Stimulated activated CD4-positive, alpha-beta T cell treated with anti-CD3 and anti-CD28 coated beads, Interleukin-12 subunit alpha, Interleukin-12 subunit beta, amount 100 ng/mL, for 4 hours (primary cell): ENCODE measurements around the gene SPDYE2.
"Not testable (repeated sequence)": the region's sequence is repeated elsewhere in the genome, so short reads cannot be mapped to it uniquely, and the experiment has no call there.

Source experiments
- DNase-seq: peaks from one replicate; pipeline ENCODE4 v3.0.0-alpha.2; 2020

The SPDYE2 gene, protein sequence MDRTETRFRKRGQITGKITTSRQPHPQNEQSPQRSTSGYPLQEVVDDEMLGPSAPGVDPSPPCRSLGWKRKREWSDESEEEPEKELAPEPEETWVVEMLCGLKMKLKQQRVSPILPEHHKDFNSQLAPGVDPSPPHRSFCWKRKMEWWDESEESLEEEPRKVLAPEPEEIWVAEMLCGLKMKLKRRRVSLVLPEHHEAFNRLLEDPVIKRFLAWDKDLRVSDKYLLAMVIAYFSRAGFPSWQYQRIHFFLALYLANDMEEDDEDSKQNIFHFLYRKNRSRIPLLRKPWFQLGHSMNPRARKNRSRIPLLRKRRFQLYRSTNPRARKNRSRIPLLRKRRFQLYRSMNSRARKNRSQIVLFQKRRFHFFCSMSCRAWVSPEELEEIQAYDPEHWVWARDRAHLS

DNA sequence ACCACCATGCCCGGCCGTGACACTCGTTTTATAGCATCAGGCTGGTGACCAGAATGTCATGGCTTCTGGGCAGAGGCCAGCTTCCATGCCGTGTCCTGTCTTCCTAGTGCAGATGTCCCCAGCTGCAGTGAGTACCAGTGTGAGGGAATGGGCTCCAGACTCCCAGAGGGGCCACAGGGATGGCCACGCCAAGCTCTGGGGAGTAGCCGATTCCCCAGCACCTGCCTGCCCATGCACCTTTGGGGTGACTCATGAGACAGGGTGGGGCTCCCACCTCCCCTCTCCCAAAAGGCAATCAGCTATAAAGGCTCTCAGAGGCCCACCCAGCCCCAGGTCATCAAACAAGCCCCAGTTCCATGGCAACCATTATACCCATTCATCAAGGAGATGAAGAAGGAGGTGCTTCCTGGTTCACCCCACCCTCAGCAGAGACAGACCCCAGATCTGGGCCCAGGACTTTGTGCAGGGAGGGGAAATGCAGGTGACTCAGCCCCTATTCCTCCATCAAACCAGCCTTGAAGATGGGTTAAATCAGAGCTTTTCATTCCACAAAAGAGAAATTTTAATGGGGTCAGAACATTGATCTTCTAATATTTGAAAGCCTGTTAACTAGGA, at the start of gene SPDYE2:
Gene SPDYE2, plus strand, starts transcription at position 419 of the 615 bp plus-strand sequence. CDS start 2,030 bp downstream, outside the sequence.
- not testable (repeated sequence) for DNase-seq

DNA sequence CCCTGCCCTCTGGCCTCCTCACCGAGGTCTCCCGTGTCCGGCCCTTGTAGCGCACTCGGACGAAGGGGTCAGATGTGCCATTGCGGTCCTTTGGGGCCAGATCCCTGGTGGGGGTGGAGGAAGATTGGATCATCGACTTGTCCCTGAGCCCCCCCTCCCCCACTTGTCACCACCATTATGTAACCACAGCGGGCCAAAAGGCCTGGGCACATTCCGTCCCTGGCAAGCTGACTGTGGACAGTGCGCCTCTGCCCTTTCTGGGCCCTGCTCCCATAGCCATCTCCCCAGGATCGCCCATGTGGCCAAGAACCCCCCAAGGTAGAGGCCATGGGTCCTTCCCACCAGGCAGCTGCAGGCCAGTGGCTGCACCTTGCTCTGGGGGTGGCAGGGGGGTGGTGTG, 47.9 kb upstream of the SPDYE2 start:
- DNase-seq: not testable (repeated sequence)

DNA sequence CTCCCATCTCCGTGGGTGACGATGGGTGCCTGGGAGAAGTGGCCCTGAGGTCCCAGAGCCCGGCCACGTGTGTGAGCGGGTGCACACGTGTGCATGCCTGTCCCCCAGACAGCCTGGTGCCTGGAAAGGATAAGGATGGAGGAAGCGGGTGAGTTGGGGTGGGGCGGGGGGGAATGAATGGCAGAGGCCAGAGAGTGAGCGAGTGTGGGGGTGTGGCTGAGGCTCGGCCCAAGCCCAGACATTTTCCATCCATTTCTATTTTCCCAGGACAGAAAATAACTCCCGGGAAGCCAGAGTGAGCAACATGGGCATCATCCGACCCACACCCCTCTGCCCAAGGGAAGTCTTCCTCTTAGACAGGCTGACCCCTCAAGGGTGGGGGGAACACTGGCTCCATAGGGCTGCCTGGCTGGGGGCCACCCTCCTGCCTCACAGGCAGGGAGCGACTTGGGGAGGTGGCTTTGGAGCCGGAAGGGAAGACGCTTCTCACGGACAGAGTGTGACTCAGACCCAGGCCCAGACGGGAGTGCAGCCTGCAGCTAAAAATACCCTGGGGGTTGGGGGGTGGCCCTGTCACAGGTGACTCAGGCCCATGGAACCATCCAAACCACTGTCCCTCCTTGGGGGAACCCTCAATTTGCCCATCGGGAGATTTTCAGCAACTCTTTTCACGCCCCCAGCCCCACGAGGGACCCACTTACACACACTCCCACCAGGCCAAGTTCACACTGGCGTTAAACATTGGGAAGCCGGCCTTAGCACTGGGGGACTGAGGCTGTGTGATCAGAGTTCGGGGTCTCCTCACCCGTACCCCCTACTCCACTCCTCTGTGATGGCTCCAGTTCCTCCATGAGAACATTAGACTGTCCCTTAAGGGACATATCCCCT, 45.5 kb upstream of the SPDYE2 start:
- not testable (repeated sequence) for DNase-seq

DNA sequence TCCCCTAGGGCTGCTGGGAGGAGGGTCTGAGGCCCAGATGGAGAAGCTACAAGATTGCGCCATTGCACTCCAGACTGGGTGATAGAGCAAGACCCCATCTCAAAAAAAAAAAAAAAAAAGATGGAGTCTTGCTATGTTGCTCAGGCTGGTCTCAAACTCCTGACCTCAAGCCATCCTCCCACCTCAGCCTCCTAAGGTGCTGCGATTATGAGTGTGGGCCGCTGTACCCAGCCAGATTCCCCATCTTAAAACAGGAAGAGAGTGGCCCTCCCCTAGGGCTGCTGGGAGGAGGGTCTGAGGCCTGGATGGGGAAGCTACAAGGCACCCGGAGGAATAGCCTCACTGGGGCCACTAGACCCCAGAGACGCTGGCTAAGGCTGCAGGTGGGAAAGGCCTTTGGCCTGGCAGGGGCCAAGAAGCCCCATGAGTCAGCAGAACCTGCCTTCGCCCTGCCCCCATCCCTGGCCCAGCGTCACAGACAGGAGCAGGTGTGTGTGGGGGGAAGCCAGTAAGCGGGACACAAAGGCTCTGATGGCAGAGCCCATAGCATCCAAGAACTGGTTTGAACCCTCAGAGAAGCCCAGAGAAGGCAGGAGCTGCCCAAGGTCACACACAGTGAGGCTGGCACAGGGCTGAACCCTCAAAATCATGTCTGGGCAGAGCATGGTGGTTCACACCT, 43.5 kb upstream of the SPDYE2 start:
- DNase-seq: not testable (repeated sequence)

DNA sequence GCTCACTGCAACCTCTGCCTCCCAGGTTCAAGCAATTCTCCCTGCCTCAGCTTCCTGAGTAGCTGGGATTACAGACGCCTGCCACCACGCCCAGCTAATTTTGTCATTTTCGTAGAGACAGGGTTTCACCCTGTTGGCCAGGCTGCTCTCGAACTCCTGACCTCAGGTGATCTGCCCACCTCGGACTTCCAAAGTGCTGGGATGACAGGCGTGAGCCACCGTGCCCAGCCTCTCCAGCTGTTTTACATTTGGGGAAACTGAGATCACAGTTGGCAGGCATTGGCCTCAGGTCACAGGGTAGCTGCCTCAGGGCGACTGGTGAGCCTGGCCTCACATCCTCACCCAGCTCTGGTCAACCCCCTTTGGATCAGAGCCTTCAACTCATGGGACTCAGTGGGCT, 40.5 kb upstream of the SPDYE2 start:
- DNase-seq: not testable (repeated sequence)

DNA sequence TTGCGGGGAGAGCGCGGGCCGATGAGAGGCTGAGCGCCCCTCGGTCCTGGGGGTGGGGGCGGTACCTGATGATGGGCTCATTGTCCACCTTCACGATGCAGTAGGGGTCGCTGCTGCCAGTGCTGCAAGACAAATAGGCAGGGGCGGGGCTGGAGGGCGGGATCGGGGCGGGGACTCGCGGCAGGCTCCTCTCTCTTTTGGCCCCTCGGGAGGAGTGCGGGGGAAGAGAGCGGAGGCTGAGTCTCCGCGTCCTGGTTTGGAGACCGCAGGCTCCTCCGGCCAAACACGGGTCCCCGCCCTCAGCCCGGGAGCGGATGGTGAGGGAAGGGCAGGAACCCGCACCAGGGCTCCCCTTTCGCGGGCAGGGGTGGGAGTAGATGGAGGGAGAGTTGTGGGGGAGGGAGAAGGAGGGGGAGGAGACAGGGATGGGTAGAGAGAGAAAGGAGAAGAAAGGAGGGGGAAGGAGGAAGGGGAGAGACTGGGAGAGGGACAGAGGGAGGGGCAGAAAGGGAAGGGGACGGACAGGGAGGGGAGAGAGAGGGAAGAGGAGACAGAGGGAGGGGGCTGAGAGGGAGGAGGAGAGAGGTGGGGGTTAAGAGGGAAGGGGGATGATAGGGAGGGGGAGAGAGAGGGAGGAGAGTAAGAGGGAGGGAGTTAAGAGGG, 39.0 kb upstream of the SPDYE2 start:
- DNase-seq: not testable (repeated sequence)

DNA sequence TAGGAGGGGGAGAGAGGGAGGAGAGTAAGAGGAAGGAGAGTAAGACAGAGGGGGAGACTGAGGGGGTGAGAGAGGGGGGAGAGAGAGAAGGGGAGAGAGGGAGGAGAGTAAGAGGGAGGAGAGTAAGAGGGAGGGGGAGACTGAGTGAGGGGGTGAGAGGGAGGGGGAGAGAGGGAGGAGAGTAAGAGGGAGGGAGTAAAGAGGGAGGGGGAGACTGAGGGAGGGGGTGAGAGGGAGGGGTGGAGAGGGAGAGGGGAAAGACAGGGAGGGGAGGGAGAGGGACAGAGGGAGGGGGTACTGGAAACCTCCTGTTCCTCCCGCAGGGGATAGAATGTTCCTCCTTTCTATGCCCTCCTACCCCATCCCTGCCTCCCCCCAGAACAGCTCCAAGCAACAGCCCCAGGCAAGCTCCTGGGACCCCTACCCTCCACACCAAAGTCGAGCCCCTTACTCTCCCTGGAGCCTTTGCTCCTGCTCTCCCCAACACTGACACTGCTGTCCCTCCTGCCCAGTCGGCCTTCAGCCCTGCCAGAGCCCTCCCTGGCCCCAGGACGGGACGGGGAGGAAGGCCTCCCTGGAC, 38.3 kb upstream of the SPDYE2 start:
- not testable (repeated sequence) for DNase-seq

DNA sequence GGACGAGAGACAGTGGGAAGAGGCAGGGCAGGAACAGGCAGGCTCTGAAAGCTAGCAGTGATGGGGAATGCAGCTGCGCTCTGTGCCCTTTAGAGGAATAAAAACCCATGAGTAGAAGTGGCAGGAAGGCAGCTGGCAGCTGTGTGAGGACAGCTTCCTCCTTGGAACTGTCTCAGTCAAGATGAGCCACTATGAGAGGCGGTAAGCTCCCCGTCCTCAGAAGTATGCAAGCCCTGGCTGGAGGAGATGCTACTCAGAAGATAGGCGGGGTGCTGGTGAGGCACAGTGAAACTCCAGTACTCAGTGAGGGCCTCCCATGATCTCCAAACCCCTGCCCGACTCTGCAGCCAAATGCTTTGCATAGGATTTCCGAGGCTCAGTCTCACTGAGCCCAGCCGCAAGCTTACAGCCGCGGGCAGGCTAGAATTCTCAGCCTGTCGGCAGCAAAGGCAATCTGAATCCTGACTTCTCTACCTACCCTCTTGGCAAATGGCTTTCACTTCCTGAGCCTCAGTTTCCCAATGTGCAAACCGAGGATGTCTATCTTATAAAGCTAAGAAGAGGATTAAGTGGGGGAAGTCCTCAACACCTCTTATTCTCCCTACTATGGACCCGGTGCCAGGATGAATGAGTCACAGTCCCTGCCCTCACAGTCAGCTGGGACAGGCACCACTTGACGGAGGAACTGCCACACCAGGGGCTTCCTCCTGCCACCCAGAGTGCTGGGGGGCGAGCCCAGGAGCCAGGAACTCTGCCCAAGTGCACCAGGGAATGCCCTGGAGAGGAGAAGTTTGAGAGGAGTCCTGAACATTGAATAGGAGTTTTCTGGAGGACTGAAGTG, 35.9 kb upstream of the SPDYE2 start:
- not testable (repeated sequence) for DNase-seq

DNA sequence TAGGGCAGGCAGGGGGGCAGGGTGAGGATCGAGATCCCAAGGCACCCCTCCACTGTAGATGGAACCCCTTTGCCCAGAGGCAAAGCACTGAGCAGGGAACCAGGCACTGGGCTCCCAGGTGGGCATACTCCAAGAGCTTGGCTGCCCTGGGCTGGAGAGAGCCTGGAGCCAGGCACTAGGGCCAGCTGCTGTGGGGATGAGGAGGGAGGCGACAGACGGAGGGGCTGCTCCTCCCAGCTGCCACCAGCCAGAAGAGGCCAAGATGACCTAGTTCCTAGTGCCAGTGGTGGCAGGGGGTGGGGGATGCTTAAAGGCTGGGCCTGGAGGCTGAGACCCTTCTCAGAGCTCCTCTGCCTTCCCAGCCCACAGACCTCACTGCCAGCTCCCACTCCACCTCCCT, 35.1 kb upstream of the SPDYE2 start:
- DNase-seq: not testable (repeated sequence)

DNA sequence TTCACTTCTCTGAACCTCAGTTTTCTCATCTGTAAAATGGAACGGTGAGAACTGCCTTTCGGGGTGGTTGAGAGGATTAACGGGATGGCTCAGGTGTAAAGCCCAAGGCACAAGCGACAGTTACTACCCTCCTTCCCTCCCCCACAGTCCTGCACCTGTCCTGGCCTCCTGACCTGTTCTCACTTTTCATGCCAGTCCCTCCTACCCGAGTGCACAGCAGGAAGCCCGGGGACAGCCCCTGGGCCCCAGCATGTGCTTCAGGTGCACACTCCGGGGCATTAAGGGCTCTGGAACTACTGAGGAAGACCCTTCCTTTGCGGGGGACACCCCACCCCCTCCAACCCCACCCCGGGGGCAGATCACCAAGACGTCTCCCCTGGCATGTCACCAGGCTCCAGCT, 34.1 kb upstream of the SPDYE2 start:
- not testable (repeated sequence) for DNase-seq

DNA sequence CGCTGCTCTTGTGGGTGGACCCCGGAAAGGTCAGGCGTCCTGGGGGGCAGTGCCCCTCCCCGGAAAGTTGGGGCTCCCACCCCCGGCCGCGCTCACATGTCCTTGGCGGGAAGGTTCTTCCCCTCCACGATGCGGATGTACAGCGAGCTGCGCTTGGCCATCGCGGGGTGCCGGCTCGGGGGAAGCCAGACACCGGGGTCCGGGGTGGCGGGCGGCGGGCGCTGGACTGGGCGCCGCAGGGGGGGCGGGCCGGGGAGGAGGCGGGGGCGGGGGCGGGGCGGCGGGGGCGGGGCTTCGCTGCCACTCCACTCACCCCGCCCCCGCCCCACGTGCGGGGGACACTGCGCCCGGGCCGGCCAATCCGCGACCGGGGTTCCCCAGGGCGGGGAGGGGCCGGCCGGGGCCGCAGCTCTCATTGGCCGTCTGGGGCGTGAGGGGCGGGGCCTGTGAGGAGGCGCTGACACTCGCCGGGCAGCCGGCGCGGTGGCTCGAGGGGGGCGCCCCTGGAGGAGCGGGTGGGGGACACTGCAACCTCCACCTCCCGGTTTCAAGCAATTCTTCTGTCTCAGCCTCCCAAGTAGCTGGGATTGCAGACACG, 33.4 kb upstream of the SPDYE2 start, which contains the start of gene RASA4B:
Gene RASA4B, minus strand, starts transcription at position 228 of the 598 bp plus-strand sequence. Its CDS starts 67 bp downstream, at position 161.
- DNase-seq: not testable (repeated sequence)

DNA sequence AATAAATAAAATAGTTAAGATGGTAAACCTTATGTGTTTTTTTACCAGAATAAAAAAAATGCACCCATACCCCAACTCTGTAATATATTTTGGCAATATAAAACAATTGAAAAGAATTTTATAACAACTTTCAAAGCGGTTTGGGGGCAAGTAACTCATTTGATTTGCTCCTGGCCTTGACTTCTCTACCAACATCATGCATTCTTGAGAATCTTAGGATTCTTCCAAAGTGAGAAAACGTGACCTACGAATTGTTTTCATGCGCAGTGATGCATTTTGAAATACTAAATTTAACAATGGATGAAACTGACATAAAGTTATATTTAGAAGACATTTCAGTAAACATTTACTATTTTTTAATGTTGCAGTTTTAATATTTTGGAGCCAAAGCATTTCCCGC, 30.2 kb upstream of the SPDYE2 start:
- DNase-seq: not testable (repeated sequence)

DNA sequence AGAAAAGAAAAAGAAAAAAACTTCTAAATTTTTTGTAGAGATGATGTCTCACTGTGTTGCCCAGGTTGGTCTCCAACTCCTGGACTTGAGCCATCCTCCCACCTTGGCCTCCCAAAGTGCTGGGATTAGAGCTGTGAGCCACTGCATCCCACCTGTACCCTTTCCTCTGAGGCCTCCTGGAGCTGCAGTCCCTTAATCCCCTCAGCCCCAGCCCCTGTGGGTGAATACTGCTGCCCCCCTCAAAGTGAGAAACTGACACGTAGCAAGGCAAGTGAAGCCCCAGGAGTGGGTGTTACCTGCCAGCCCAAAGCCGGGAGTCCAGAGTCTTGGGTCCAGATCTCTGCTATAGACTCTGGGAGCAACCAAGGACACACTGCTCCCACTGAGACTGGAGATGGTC, 26.2 kb upstream of the SPDYE2 start:
- not testable (repeated sequence) for DNase-seq

DNA sequence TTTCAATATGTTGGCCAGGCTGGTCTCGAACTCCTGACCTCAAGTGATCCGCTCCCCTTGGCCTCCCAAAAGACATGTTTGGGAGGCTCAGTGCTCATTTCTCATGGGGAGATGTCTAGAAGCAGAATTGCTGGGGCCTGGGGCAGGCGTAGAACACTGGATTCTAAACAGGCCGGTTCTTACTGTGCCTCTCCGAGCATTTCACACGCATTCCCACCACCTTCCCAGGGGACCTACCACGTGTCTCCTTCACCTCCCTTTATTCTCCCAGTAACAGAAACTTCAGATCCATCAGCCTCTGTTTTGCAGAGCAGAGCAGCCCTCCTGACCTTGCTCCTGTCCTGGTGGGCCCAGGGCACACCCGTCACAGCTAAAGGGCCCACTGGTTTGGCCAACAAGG, 23.8 kb upstream of the SPDYE2 start:
- not testable (repeated sequence) for DNase-seq

DNA sequence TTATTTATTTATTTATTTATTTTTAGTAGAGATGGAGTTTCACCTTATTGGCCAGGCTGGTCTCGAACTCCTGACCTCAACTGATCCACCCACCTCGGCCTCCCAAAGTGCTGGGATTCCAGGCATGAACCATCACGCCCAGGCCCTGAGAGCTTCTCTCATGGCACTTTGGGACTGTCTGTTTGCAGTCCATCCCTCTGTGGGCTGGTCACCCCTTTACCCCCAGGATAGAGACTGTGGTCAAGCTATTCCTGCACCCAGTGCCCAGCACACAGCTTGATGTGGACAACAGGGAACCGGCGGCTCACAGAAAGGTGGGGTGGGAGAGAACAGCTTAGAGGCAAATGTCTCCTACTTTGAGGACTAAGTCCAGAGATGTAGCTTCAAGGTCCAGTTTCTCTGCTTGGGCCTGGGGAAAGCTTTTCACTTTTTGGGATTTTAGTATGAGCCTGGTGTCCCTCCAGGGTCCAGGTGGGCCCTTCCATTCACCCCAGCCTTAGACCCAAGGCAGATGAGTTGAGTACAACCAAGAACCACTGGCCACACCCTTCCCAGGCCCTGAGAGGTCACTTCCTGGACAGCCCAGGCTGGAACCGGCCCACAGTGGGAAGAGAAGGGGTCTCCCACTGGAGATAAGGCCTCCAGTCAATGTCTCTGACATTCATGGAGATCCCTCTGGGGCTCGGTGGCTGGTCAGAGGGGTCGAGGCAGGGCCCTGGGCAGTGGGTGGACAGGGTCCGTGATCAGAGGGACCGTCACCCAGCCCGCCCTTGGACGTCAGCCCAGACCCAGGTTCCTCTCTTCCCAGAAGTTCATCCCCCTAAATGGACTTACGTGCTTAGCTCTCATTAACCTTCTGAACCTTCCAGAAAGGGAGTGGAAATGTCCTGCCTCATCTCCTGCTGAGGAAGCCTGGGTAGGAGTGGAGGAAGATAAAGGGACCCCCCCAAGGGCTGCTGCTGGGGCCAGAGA, 22.9 kb upstream of the SPDYE2 start:
- DNase-seq: not testable (repeated sequence)

DNA sequence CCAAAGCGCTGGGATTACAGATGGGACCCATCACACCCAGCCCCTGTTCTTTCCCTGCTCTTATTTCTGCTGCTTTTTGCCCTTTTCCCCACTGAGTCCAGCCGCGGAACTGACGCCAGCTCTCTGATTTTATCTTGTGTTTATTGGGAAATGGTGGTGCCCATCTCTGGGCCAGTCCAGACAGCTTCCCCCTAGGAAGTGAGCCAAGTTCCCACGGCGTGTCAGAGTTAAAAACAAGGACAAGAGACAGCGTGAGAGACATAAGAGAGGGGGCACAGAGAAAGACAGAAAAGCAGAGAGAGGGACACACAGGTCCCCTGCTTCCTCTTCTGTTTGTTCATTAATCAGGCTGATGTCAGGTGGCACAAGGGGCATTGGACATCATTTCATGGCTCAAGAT, 19.4 kb upstream of the SPDYE2 start:
- not testable (repeated sequence) for DNase-seq

DNA sequence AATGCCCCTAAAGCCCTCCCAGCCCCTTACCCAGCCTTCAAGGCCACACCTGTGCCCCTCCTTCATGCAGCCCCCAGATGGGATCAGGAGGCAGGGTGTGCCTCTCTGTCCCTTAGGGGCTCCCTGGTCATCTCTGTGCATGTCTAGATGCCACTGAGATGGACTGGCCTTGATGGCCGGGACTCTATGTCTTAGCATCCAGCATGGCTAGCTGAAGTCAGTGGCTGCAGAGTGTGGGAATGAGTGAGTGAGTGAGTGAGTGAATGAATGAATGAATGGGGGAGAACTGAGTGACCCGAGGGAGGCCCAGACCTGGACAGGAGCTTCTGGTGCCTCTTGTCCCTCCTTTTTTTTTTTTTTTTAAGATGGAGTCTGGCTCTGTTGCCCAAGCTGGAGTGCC, 18.9 kb upstream of the SPDYE2 start:
- not testable (repeated sequence) for DNase-seq

DNA sequence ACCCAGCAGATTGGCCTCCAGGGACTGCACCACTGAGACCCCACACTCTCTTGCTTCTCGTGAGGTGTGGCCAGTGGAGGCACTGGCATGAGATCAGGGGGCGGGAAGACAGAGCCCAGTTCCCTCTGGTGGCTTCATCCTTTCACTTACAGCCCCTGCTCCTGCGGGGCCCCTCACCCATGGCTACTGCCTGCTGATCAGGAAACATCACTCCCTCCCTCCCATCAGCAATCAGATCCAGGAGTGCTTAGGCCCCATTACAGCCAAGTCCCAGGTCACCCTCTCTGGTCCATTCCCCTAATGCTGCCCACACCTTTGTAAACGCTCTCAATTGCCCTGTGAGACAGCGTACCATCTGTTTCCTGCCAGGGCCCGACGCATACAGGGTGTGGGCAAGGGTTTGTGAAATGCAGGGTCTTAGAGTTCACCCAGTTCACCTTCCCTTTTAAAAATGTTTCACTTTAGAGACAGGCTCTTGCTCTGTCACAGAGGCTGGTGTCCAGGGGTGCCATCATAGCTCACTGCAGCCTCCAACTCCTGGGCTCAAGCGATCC, 15.9 kb upstream of the SPDYE2 start:
- not testable (repeated sequence) for DNase-seq
